SK-N-SH (cell line): Measurements from ENCODE around the gene CPED1. TPM values are rescaled to one million over a fixed set of nuclear protein-coding genes. Genes with fewer than 3 reads are reported as not detected.

Source experiments
- CTCF ChIA-PET: fragments of 300-600, 350-600 bp; formaldehyde crosslinking; extraction: SDS; loops from one replicate; lab custom pipeline; 2021; lab: Yijun Ruan, JAX
- POLR2A ChIA-PET: fragments of 350-600 bp; sonication (Branson Sonifier 250); formaldehyde crosslinking; extraction: SDS; loops from one replicate; lab custom pipeline; 2020; ENCODE audit warnings: antibody characterized with exemption, inconsistent platforms; lab: Yijun Ruan, JAX
- DNase-seq: peaks from one replicate; pipeline ENCODE4 v3.0.0; 2012
- H2AFZ ChIP-seq: fragments of 200-600 bp; sonication (generic); 2 replicates; pipeline ENCODE4 v1.8.1; 2016; ENCODE audit warnings: antibody characterized with exemption, mild to moderate bottlenecking, low read depth
- H3F3A ChIP-seq: fragments of 200-600 bp; sonication (generic); replicated peaks from 2 replicates; pipeline ENCODE3; 2016; ENCODE audit warnings: antibody characterized with exemption, mild to moderate bottlenecking; ENCODE audit not compliant: insufficient read depth
- H3K27ac ChIP-seq, 2 experiments: fragments of 200-500 bp in 1 of 2; fragments of 200-600 bp in 1 of 2; sonication (Bioruptor generic) in 1 of 2; sonication (generic), shearing (Covaris generic) in 1 of 2; 2 replicates each; pipeline versions ENCODE4 v1.5.1 to v1.6.1; 2014 to 2016; ENCODE audit warnings: low read depth in 2 of 2, inconsistent platforms in 1 of 2, low read length in 1 of 2, mild to moderate bottlenecking in 1 of 2, mixed read lengths in 1 of 2
- H3K27me3 ChIP-seq: fragments of 200-600 bp; sonication (generic), shearing (Covaris generic); 2 replicates; pipeline ENCODE4 v1.6.1; 2016; ENCODE audit warnings: mixed run types; ENCODE audit not compliant: insufficient read depth
- H3K36me3 ChIP-seq, 2 experiments: fragments of 200-500 bp in 1 of 2; fragments of 200-600 bp in 1 of 2; sonication (Bioruptor generic) in 1 of 2; sonication (generic) in 1 of 2; replicated peaks in 1 of 2; 2 replicates each; pipeline versions ENCODE3 to v1.5.1; 2014 to 2016; ENCODE audit warnings: low read length in 1 of 2, mild to moderate bottlenecking in 1 of 2; ENCODE audit not compliant: insufficient read depth in 2 of 2, control insufficient read depth in 1 of 2
- H3K4me1 ChIP-seq, 2 experiments: fragments of 200-500 bp in 1 of 2; fragments of 200-600 bp in 1 of 2; sonication (Bioruptor generic) in 1 of 2; sonication (generic), shearing (Covaris generic) in 1 of 2; 2 replicates each; pipeline versions ENCODE4 v1.5.1 to v1.6.1; 2014 to 2016; ENCODE audit warnings: low read depth in 1 of 2, low read length in 1 of 2, mixed run types in 1 of 2; ENCODE audit not compliant: insufficient read depth in 2 of 2, control insufficient read depth in 1 of 2
- H3K4me2 ChIP-seq: fragments of 200-600 bp; sonication (generic), shearing (Covaris generic); 2 replicates; pipeline ENCODE4 v1.6.1; 2017; ENCODE audit warnings: mixed run types
- H3K4me3 ChIP-seq, 2 experiments: fragments of 200-500 bp in 1 of 2; fragments of 200-600 bp in 1 of 2; sonication (Bioruptor generic) in 1 of 2; sonication (generic), shearing (Covaris generic) in 1 of 2; 2 replicates each; pipeline versions ENCODE4 v1.5.1 to v1.8.1; 2014 to 2016; ENCODE audit warnings: low read depth in 2 of 2, inconsistent platforms in 1 of 2, low read length in 1 of 2, mild to moderate bottlenecking in 1 of 2, mixed read lengths in 1 of 2, moderate library complexity in 1 of 2
- H3K79me2 ChIP-seq: fragments of 200-600 bp; sonication (generic); 2 replicates; pipeline ENCODE4 v1.8.1; 2017; ENCODE audit warnings: mild to moderate bottlenecking; ENCODE audit not compliant: insufficient read depth
- H3K9ac ChIP-seq: fragments of 200-600 bp; sonication (generic); 2 replicates; pipeline ENCODE4 v1.6.1; 2017; ENCODE audit warnings: mixed run types
- H3K9me2 ChIP-seq: fragments of 200-600 bp; sonication (generic); 2 replicates; pipeline ENCODE4 v1.6.1; 2017; ENCODE audit warnings: mixed run types
- H3K9me3 ChIP-seq: fragments of 200-600 bp; sonication (generic); 2 replicates; pipeline ENCODE4 v1.6.1; 2017; ENCODE audit warnings: mixed run types, mild to moderate bottlenecking, moderate library complexity
- H4K20me1 ChIP-seq: fragments of 200-600 bp; sonication (generic); 2 replicates; pipeline ENCODE4 v1.6.1; 2017; ENCODE audit warnings: mild to moderate bottlenecking, mixed run types; ENCODE audit not compliant: insufficient read depth
- CHD2 ChIP-seq: fragments of 150-350 bp; IDR thresholded peaks from 2 replicates; pipeline ENCODE4 v1.6.1; 2018; ENCODE audit warnings: low read length; ENCODE audit not compliant: partially characterized antibody
- ELF1 ChIP-seq: IDR thresholded peaks from 2 replicates; pipeline ENCODE4 v1.4.0; 2012
- EZH2phosphoT487 ChIP-seq: fragments of 200-600 bp; sonication (generic); IDR thresholded peaks from 2 replicates; pipeline ENCODE4 v1.6.1; 2017; ENCODE audit warnings: low read depth, mixed run types, mild to moderate bottlenecking, antibody characterized with exemption, moderate library complexity, borderline replicate concordance
- FOSL2 ChIP-seq: IDR thresholded peaks from 2 replicates; pipeline ENCODE4 v1.4.0; 2012; ENCODE audit warnings: low read depth, mild to moderate bottlenecking, moderate library complexity, borderline replicate concordance
- FOXJ3 ChIP-seq: sonication (generic); formaldehyde crosslinking; IDR thresholded peaks from 2 replicates; pipeline ENCODE4 v1.5.1; 2020; ENCODE audit warnings: mild to moderate bottlenecking, missing genetic modification reagents
- FOXM1 ChIP-seq: IDR thresholded peaks from 2 replicates; pipeline ENCODE4 v1.4.0; 2012; ENCODE audit warnings: low read depth, mild to moderate bottlenecking
- GATA2 ChIP-seq: sonication (generic); formaldehyde crosslinking; IDR thresholded peaks from 2 replicates; pipeline ENCODE4 v1.5.0; 2020; ENCODE audit warnings: mild to moderate bottlenecking, missing genetic modification reagents
- MAX ChIP-seq: IDR thresholded peaks from 2 replicates; pipeline ENCODE4 v1.4.0; 2012; ENCODE audit warnings: low read depth
- MEF2A ChIP-seq: IDR thresholded peaks from 2 replicates; pipeline ENCODE4 v1.4.0; 2012; ENCODE audit warnings: low read depth, borderline replicate concordance
- MXI1 ChIP-seq: IDR thresholded peaks from 2 replicates; pipeline ENCODE4 v1.6.1; 2012; ENCODE audit warnings: mild to moderate bottlenecking, low read depth, low read length, improper control_type of control experiment
- NRF1 ChIP-seq: IDR thresholded peaks from 2 replicates; pipeline ENCODE4 v1.6.1; 2012; ENCODE audit warnings: low read depth, mild to moderate bottlenecking, low read length
- RAD21 ChIP-seq: IDR thresholded peaks from 2 replicates; pipeline ENCODE4 v1.6.1; 2012; ENCODE audit warnings: mild to moderate bottlenecking, low read length
- RCOR1 ChIP-seq: fragments of 150-350 bp; IDR thresholded peaks from 2 replicates; pipeline ENCODE4 v1.6.1; 2017; ENCODE audit warnings: antibody characterized with exemption, low read length
- RXRA ChIP-seq: IDR thresholded peaks from 2 replicates; pipeline ENCODE4 v1.4.0; 2012; ENCODE audit warnings: low read depth, mild to moderate bottlenecking, borderline replicate concordance
- TAF1 ChIP-seq: IDR thresholded peaks from 2 replicates; pipeline ENCODE4 v1.6.1; 2012; ENCODE audit warnings: low read depth, mild to moderate bottlenecking, low read length, moderate library complexity, borderline replicate concordance
- TEAD4 ChIP-seq: IDR thresholded peaks from 2 replicates; pipeline ENCODE4 v1.4.0; 2012; ENCODE audit warnings: mild to moderate bottlenecking, borderline replicate concordance; ENCODE audit not compliant: insufficient read depth
- YY1 ChIP-seq: IDR thresholded peaks from 2 replicates; pipeline ENCODE4 v1.4.0; 2012; ENCODE audit warnings: low read depth, mild to moderate bottlenecking
- WGBS: methylation state at CpG from one replicate; pipeline ENCODE4 v1.1.6; 2017; ENCODE audit warnings: low lambda C conversion rate; 5-methylcytosine and 5-hydroxymethylcytosine counted together
- polyA plus RNA-seq, 3 experiments: library from polyadenylated mRNA; depleted of rRNA; stranded (reverse); fragments of >200 nt; gene quantifications; 2 replicates each; pipeline ENCODE4 v1.2.3, GENCODE V29; 2012
- TF ChIP-seq, protein P1 (sequence below): IDR thresholded peaks from 2 replicates; pipeline ENCODE4 v1.4.0; 2012; ENCODE audit warnings: low read depth, borderline replicate concordance

Gene CPED1
- polyA plus RNA-seq, 1 of the 3 experiments (the other 2 are of a cell fraction): 4.4 TPM

- Histone ChIP-seq H3K4me2 (no peak overlapping the region), H3K79me2 (no peaks in the 10 kb centered on the region), H3K9me2 (no peaks in the 10 kb centered on the region), H3K4me1 (peaks cover 2 to 4% of the 10 kb centered on the region in 2 experiments; a peak in 3 of 4 replicates), H3K9me3 (no peaks in the 10 kb centered on the region), H2AFZ (no peak overlapping the region), H3K27ac (no peak overlapping the region), H4K20me1 (no peaks in the 10 kb centered on the region), H3K27me3 (no peaks in the 10 kb centered on the region), H3K9ac (no peak overlapping the region), H3F3A (no peaks in the 10 kb centered on the region), H3K36me3 (no peaks in the 10 kb centered on the region), H3K4me3 (no peak overlapping the region)
- ChIA-PET CTCF (interaction anchor here (0.9 to 1.7 kb wide), 4 partner anchors 10 to 243 kb away, joined by 4 to 5 read pairs (median 4); no protein-coding TSS in a partner anchor), POLR2A (no interaction called here)
- WGBS: 73% methylated on average over 3 of the region's 3 CpGs
- no peak for DNase-seq
- TF ChIP-seq ELF1 (no peak), NRF1 (no peak), FOSL2 (no peak), CHD2 (no peak), TAF1 (no peak), RAD21 (no peak), EZH2phosphoT487 (no peak), RXRA (no peak), RCOR1 (no peak), MAX (no peak), FOXJ3 (no peak), FOXM1 (no peak), GATA2 (CRISPR knock-in tag) (no peak), MEF2A (no peak), TEAD4 (no peak), MXI1 (no peak), YY1 (no peak)
- TF ChIP-seq, protein P1, sequence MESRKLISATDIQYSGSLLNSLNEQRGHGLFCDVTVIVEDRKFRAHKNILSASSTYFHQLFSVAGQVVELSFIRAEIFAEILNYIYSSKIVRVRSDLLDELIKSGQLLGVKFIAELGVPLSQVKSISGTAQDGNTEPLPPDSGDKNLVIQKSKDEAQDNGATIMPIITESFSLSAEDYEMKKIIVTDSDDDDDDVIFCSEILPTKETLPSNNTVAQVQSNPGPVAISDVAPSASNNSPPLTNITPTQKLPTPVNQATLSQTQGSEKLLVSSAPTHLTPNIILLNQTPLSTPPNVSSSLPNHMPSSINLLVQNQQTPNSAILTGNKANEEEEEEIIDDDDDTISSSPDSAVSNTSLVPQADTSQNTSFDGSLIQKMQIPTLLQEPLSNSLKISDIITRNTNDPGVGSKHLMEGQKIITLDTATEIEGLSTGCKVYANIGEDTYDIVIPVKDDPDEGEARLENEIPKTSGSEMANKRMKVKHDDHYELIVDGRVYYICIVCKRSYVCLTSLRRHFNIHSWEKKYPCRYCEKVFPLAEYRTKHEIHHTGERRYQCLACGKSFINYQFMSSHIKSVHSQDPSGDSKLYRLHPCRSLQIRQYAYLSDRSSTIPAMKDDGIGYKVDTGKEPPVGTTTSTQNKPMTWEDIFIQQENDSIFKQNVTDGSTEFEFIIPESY: no peak
These were observed 60.7 kb downstream of the CPED1 start for GRCh38 chr7:121049028-121049791.
